SK-N-SH (cell line): ENCODE data around the gene CDH16. TPM values are rescaled to one million over a fixed set of nuclear protein-coding genes. Genes with fewer than 3 reads are reported as not detected.

Experiments
- CTCF ChIA-PET: fragments of 300-600, 350-600 bp; formaldehyde crosslinking; extraction: SDS; loops from one replicate; lab custom pipeline; 2021; lab: Yijun Ruan, JAX
- POLR2A ChIA-PET: fragments of 350-600 bp; sonication (Branson Sonifier 250); formaldehyde crosslinking; extraction: SDS; loops from one replicate; lab custom pipeline; 2020; ENCODE audit warnings: antibody characterized with exemption, inconsistent platforms; lab: Yijun Ruan, JAX
- DNase-seq: peaks from one replicate; pipeline ENCODE4 v3.0.0; 2012
- H2AFZ ChIP-seq: fragments of 200-600 bp; sonication (generic); 2 replicates; pipeline ENCODE4 v1.8.1; 2016; ENCODE audit warnings: antibody characterized with exemption, mild to moderate bottlenecking, low read depth
- H3F3A ChIP-seq: fragments of 200-600 bp; sonication (generic); replicated peaks from 2 replicates; pipeline ENCODE3; 2016; ENCODE audit warnings: antibody characterized with exemption, mild to moderate bottlenecking; ENCODE audit not compliant: insufficient read depth
- H3K27ac ChIP-seq, 2 experiments: fragments of 200-500 bp in 1 of 2; fragments of 200-600 bp in 1 of 2; sonication (Bioruptor generic) in 1 of 2; sonication (generic), shearing (Covaris generic) in 1 of 2; 2 replicates each; pipeline versions ENCODE4 v1.5.1 to v1.6.1; 2014 to 2016; ENCODE audit warnings: low read depth in 2 of 2, inconsistent platforms in 1 of 2, low read length in 1 of 2, mild to moderate bottlenecking in 1 of 2, mixed read lengths in 1 of 2
- H3K27me3 ChIP-seq: fragments of 200-600 bp; sonication (generic), shearing (Covaris generic); 2 replicates; pipeline ENCODE4 v1.6.1; 2016; ENCODE audit warnings: mixed run types; ENCODE audit not compliant: insufficient read depth
- H3K36me3 ChIP-seq, 2 experiments: fragments of 200-500 bp in 1 of 2; fragments of 200-600 bp in 1 of 2; sonication (Bioruptor generic) in 1 of 2; sonication (generic) in 1 of 2; replicated peaks in 1 of 2; 2 replicates each; pipeline versions ENCODE3 to v1.5.1; 2014 to 2016; ENCODE audit warnings: low read length in 1 of 2, mild to moderate bottlenecking in 1 of 2; ENCODE audit not compliant: insufficient read depth in 2 of 2, control insufficient read depth in 1 of 2
- H3K4me1 ChIP-seq, 2 experiments: fragments of 200-500 bp in 1 of 2; fragments of 200-600 bp in 1 of 2; sonication (Bioruptor generic) in 1 of 2; sonication (generic), shearing (Covaris generic) in 1 of 2; 2 replicates each; pipeline versions ENCODE4 v1.5.1 to v1.6.1; 2014 to 2016; ENCODE audit warnings: low read depth in 1 of 2, low read length in 1 of 2, mixed run types in 1 of 2; ENCODE audit not compliant: insufficient read depth in 2 of 2, control insufficient read depth in 1 of 2
- H3K4me2 ChIP-seq: fragments of 200-600 bp; sonication (generic), shearing (Covaris generic); 2 replicates; pipeline ENCODE4 v1.6.1; 2017; ENCODE audit warnings: mixed run types
- H3K4me3 ChIP-seq, 2 experiments: fragments of 200-500 bp in 1 of 2; fragments of 200-600 bp in 1 of 2; sonication (Bioruptor generic) in 1 of 2; sonication (generic), shearing (Covaris generic) in 1 of 2; 2 replicates each; pipeline versions ENCODE4 v1.5.1 to v1.8.1; 2014 to 2016; ENCODE audit warnings: low read depth in 2 of 2, inconsistent platforms in 1 of 2, low read length in 1 of 2, mild to moderate bottlenecking in 1 of 2, mixed read lengths in 1 of 2, moderate library complexity in 1 of 2
- H3K79me2 ChIP-seq: fragments of 200-600 bp; sonication (generic); 2 replicates; pipeline ENCODE4 v1.8.1; 2017; ENCODE audit warnings: mild to moderate bottlenecking; ENCODE audit not compliant: insufficient read depth
- H3K9ac ChIP-seq: fragments of 200-600 bp; sonication (generic); 2 replicates; pipeline ENCODE4 v1.6.1; 2017; ENCODE audit warnings: mixed run types
- H3K9me2 ChIP-seq: fragments of 200-600 bp; sonication (generic); 2 replicates; pipeline ENCODE4 v1.6.1; 2017; ENCODE audit warnings: mixed run types
- H3K9me3 ChIP-seq: fragments of 200-600 bp; sonication (generic); 2 replicates; pipeline ENCODE4 v1.6.1; 2017; ENCODE audit warnings: mixed run types, mild to moderate bottlenecking, moderate library complexity
- H4K20me1 ChIP-seq: fragments of 200-600 bp; sonication (generic); 2 replicates; pipeline ENCODE4 v1.6.1; 2017; ENCODE audit warnings: mild to moderate bottlenecking, mixed run types; ENCODE audit not compliant: insufficient read depth
- CHD2 ChIP-seq: fragments of 150-350 bp; IDR thresholded peaks from 2 replicates; pipeline ENCODE4 v1.6.1; 2018; ENCODE audit warnings: low read length; ENCODE audit not compliant: partially characterized antibody
- FOXJ3 ChIP-seq: sonication (generic); formaldehyde crosslinking; IDR thresholded peaks from 2 replicates; pipeline ENCODE4 v1.5.1; 2020; ENCODE audit warnings: mild to moderate bottlenecking, missing genetic modification reagents
- FOXM1 ChIP-seq: IDR thresholded peaks from 2 replicates; pipeline ENCODE4 v1.4.0; 2012; ENCODE audit warnings: low read depth, mild to moderate bottlenecking
- NRF1 ChIP-seq: IDR thresholded peaks from 2 replicates; pipeline ENCODE4 v1.6.1; 2012; ENCODE audit warnings: low read depth, mild to moderate bottlenecking, low read length
- RAD21 ChIP-seq: IDR thresholded peaks from 2 replicates; pipeline ENCODE4 v1.6.1; 2012; ENCODE audit warnings: mild to moderate bottlenecking, low read length
- RCOR1 ChIP-seq: fragments of 150-350 bp; IDR thresholded peaks from 2 replicates; pipeline ENCODE4 v1.6.1; 2017; ENCODE audit warnings: antibody characterized with exemption, low read length
- SMC3 ChIP-seq: IDR thresholded peaks from 2 replicates; pipeline ENCODE4 v1.6.1; 2012; ENCODE audit warnings: low read depth, low read length, improper control_type of control experiment
- WGBS: methylation state at CpG from one replicate; pipeline ENCODE4 v1.1.6; 2017; ENCODE audit warnings: low lambda C conversion rate; 5-methylcytosine and 5-hydroxymethylcytosine counted together
- polyA plus RNA-seq, 3 experiments: library from polyadenylated mRNA; depleted of rRNA; stranded (reverse); fragments of >200 nt; gene quantifications; 2 replicates each; pipeline ENCODE4 v1.2.3, GENCODE V29; 2012
- TF ChIP-seq, protein P1 (sequence below): fragments of 200-600 bp; sonication (generic); IDR thresholded peaks from 2 replicates; pipeline ENCODE4 v1.6.1; 2017; ENCODE audit warnings: antibody characterized with exemption, mild to moderate bottlenecking, moderate library complexity
- TF ChIP-seq, protein P2 (sequence below): IDR thresholded peaks from 2 replicates; pipeline ENCODE4; 2012
- TF ChIP-seq, protein P3 (sequence below): IDR thresholded peaks from 2 replicates; pipeline ENCODE4 v1.6.1; 2012; ENCODE audit warnings: mild to moderate bottlenecking, low read depth, low read length, moderate library complexity
- TF ChIP-seq, protein P4 (sequence below): IDR thresholded peaks from 2 replicates; pipeline ENCODE4 v1.4.0; 2012; ENCODE audit warnings: low read depth, borderline replicate concordance

Gene CDH16
- polyA plus RNA-seq, 1 of the 3 experiments (the other 2 are of a cell fraction), result not detected

DNA sequence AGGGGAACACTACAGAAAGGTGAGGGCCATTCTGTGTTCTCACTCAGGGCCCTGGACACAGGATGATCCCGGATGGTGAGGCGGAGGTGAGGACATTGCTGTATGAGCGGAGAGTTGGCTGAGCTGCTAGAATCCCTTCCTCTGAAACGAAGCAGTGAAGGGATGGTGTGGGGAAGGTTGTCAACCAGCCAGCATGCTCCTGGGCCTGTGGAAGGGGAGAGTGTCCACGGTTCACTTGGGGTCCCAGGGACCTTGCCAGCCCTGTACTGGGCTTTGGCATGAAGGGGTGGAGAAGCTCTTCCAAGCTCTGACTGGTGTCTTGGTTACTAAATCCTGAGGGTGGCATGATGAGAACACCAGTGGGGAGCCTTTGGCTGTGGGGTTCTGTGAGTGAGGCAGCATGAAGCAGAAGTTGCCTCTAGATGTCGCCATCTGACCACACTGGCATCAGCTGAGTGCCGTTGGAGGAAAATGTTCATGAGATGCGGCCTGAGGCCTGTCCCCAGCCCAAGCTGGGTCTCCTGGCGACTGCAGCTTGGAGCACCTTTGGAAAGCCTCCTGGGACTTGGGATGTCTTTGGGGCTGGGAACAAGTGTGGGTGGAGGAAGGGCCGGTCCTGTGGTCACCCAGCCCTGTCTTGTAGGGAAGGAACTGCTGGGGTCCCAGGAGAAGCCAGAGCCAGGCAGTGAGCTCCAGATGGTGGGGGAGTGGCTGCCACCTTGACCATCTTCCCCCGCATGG, 23.6 kb downstream of the CDH16 start:
- no peaks in the 10 kb centered on the region for H3K27me3 ChIP-seq
- CTCF ChIA-PET, result interaction anchor here (0.6 to 8.5 kb wide), 49 partner anchors 9 to 305 kb away, joined by 3 to 174 read pairs (median 5); partner anchors contain the start of genes CDH16, CES3, CIAO2B and FBXL8
- no peak overlapping the region for H3K9ac ChIP-seq
- no peaks in the 10 kb centered on the region for H4K20me1 ChIP-seq
- TF ChIP-seq CHD2 (peak; percentile 48), RAD21 (peak; percentile 98), SMC3 (peak; percentile 88), RCOR1 (no peak)
- TF ChIP-seq, protein P1, sequence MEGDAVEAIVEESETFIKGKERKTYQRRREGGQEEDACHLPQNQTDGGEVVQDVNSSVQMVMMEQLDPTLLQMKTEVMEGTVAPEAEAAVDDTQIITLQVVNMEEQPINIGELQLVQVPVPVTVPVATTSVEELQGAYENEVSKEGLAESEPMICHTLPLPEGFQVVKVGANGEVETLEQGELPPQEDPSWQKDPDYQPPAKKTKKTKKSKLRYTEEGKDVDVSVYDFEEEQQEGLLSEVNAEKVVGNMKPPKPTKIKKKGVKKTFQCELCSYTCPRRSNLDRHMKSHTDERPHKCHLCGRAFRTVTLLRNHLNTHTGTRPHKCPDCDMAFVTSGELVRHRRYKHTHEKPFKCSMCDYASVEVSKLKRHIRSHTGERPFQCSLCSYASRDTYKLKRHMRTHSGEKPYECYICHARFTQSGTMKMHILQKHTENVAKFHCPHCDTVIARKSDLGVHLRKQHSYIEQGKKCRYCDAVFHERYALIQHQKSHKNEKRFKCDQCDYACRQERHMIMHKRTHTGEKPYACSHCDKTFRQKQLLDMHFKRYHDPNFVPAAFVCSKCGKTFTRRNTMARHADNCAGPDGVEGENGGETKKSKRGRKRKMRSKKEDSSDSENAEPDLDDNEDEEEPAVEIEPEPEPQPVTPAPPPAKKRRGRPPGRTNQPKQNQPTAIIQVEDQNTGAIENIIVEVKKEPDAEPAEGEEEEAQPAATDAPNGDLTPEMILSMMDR, result peak; percentile 89
- H3K36me3 ChIP-seq, result no peaks in the 10 kb centered on the region
- H3K4me3 ChIP-seq, result no peak overlapping the region; a peak in 1 of 4 replicates
- peak; percentile 76 for DNase-seq
- no peaks in the 10 kb centered on the region for H3K79me2 ChIP-seq
- H3K9me3 ChIP-seq, result no peaks in the 10 kb centered on the region
- H3K9me2 ChIP-seq, result no peaks in the 10 kb centered on the region
- peaks cover 6% of the 10 kb centered on the region for H3F3A ChIP-seq
- H2AFZ ChIP-seq, result no peak overlapping the region
- no peak overlapping the region for H3K4me2 ChIP-seq
- peaks cover 9 to 11% of the 10 kb centered on the region in 2 experiments; a peak in 3 of 4 replicates for H3K4me1 ChIP-seq
- 44% methylated on average over 10 of the region's 11 CpGs for WGBS
- H3K27ac ChIP-seq, result no peak overlapping the region
- POLR2A ChIA-PET, result interaction anchor here (0.6 to 1.2 kb wide), 3 partner anchors 11 to 34 kb away, joined by 3 to 6 read pairs (median 4); partner anchors contain the start of gene PDP2

DNA sequence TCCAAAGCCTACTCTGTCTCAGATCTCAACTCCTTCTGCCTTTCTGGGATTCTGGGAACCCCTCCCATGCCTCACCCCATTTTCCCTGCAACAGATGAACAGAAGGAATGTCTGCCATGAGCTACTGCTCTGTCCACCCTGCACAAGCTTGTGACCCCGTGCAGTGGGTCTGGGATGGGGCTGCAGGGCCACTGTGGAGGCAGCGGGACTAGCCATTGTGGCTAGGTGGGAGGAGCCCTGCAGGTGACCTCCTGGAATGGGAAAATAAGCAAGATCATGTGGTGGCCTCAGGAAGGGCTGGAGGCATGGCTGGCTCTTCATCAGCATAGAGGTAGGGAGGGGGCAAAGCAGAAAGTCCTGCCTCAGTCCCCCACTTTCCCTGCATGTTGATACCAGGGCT, 24.6 kb downstream of the CDH16 start:
- Histone ChIP-seq H3K9me2 (no peaks in the 10 kb centered on the region), H3K9me3 (no peaks in the 10 kb centered on the region), H3K4me1 (peaks cover 0 to 4% of the 10 kb centered on the region in 2 experiments; a peak in 1 of 4 replicates), H3K36me3 (no peaks in the 10 kb centered on the region), H3K4me3 (no peak overlapping the region), H2AFZ (no peak overlapping the region), H3F3A (peaks cover 7% of the 10 kb centered on the region), H3K9ac (no peak overlapping the region), H3K27me3 (no peaks in the 10 kb centered on the region), H4K20me1 (no peaks in the 10 kb centered on the region), H3K4me2 (no peak overlapping the region), H3K27ac (no peak overlapping the region), H3K79me2 (no peaks in the 10 kb centered on the region)
- POLR2A ChIA-PET, result no interaction called here
- no peak for DNase-seq
- TF ChIP-seq NRF1, result no peak
- TF ChIP-seq, protein P2, sequence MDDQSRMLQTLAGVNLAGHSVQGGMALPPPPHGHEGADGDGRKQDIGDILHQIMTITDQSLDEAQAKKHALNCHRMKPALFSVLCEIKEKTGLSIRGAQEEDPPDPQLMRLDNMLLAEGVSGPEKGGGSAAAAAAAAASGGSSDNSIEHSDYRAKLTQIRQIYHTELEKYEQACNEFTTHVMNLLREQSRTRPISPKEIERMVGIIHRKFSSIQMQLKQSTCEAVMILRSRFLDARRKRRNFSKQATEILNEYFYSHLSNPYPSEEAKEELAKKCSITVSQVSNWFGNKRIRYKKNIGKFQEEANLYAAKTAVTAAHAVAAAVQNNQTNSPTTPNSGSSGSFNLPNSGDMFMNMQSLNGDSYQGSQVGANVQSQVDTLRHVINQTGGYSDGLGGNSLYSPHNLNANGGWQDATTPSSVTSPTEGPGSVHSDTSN, result no peak
- TF ChIP-seq, protein P3, sequence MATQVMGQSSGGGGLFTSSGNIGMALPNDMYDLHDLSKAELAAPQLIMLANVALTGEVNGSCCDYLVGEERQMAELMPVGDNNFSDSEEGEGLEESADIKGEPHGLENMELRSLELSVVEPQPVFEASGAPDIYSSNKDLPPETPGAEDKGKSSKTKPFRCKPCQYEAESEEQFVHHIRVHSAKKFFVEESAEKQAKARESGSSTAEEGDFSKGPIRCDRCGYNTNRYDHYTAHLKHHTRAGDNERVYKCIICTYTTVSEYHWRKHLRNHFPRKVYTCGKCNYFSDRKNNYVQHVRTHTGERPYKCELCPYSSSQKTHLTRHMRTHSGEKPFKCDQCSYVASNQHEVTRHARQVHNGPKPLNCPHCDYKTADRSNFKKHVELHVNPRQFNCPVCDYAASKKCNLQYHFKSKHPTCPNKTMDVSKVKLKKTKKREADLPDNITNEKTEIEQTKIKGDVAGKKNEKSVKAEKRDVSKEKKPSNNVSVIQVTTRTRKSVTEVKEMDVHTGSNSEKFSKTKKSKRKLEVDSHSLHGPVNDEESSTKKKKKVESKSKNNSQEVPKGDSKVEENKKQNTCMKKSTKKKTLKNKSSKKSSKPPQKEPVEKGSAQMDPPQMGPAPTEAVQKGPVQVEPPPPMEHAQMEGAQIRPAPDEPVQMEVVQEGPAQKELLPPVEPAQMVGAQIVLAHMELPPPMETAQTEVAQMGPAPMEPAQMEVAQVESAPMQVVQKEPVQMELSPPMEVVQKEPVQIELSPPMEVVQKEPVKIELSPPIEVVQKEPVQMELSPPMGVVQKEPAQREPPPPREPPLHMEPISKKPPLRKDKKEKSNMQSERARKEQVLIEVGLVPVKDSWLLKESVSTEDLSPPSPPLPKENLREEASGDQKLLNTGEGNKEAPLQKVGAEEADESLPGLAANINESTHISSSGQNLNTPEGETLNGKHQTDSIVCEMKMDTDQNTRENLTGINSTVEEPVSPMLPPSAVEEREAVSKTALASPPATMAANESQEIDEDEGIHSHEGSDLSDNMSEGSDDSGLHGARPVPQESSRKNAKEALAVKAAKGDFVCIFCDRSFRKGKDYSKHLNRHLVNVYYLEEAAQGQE, result no peak
- TF ChIP-seq, protein P4, sequence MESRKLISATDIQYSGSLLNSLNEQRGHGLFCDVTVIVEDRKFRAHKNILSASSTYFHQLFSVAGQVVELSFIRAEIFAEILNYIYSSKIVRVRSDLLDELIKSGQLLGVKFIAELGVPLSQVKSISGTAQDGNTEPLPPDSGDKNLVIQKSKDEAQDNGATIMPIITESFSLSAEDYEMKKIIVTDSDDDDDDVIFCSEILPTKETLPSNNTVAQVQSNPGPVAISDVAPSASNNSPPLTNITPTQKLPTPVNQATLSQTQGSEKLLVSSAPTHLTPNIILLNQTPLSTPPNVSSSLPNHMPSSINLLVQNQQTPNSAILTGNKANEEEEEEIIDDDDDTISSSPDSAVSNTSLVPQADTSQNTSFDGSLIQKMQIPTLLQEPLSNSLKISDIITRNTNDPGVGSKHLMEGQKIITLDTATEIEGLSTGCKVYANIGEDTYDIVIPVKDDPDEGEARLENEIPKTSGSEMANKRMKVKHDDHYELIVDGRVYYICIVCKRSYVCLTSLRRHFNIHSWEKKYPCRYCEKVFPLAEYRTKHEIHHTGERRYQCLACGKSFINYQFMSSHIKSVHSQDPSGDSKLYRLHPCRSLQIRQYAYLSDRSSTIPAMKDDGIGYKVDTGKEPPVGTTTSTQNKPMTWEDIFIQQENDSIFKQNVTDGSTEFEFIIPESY, result no peak
- TF ChIP-seq FOXJ3 (CRISPR knock-in tag), result no peak
- no peak for TF ChIP-seq FOXM1
- CTCF ChIA-PET, result interaction anchor here (1.6 to 8.5 kb wide), 14 partner anchors 8 to 275 kb away, joined by 6 to 174 read pairs (median 18); partner anchors contain the start of genes CDH16, CIAO2B, NOL3 and PDP2
- WGBS, result 100% methylated on average over 1 of the region's 2 CpGs
